Heart left ventricle (tissue), 16 donors: ENCODE measurements around the gene POMP. TPM values are rescaled to one million over a fixed set of nuclear protein-coding genes. Genes with fewer than 3 reads are reported as not detected.
A peak's percentile ranks its signal among the peaks of the same experiment; 100 is the strongest.

Source experiments
- ATAC-seq, 4 donors: fragments of 200-7000 bp; cut with Tn5 transposase; one replicate each; pipeline ENCODE4 v1.9.1; 2020 to 2022; ENCODE audit warnings: moderate library complexity in 4 of 4, mild to moderate bottlenecking in 3 of 4, moderate number of reproducible peaks in 1 of 4
- DNase-seq, 5 donors: peaks; one replicate each; pipeline ENCODE4 v3.0.0-alpha.2; 2020
- H3K27ac ChIP-seq, 12 donors: fragments of 200-600 bp; sonication (generic) in 4 of 12; one replicate each; pipeline versions ENCODE4 v1.5.0 to v1.8.0; 2016 to 2022; ENCODE audit warnings: mild to moderate bottlenecking in 2 of 12
- H3K27me3 ChIP-seq, 9 donors: fragments of 200-600 bp; sonication (generic) in 2 of 9; one replicate each; pipeline versions ENCODE4 v1.5.1 to v1.8.0; 2016 to 2022; ENCODE audit warnings: mild to moderate bottlenecking in 3 of 9
- H3K36me3 ChIP-seq, 9 donors: fragments of 200-600 bp; sonication (generic) in 2 of 9; one replicate each; pipeline versions ENCODE4 v1.5.0 to v1.8.0; 2018 to 2022; ENCODE audit warnings: mild to moderate bottlenecking in 2 of 9
- H3K4me1 ChIP-seq, 12 donors: fragments of 200-600 bp; sonication (generic) in 4 of 12; one replicate each; pipeline versions ENCODE4 v1.5.0 to v1.8.0; 2016 to 2022; ENCODE audit warnings: mild to moderate bottlenecking in 3 of 12
- H3K4me3 ChIP-seq, 12 donors: fragments of 200-600 bp; sonication (generic) in 4 of 12; one replicate each; pipeline versions ENCODE4 v1.5.0 to v1.8.0; 2017 to 2022; ENCODE audit warnings: mild to moderate bottlenecking in 9 of 12, moderate library complexity in 4 of 12
- H3K9me3 ChIP-seq, 12 donors: fragments of 200-600 bp; sonication (generic) in 4 of 12; one replicate each; pipeline versions ENCODE4 v1.5.0 to v1.8.0; 2016 to 2022; ENCODE audit warnings: mild to moderate bottlenecking in 1 of 12
- POLR2A ChIP-seq, 2 donors: fragments of 450-650 bp; IDR thresholded peaks; one replicate each; pipeline ENCODE4 v1.6.1; 2017; ENCODE audit warnings: antibody characterized with exemption in 2 of 2, mild to moderate bottlenecking in 2 of 2, moderate library complexity in 2 of 2
- WGBS, 4 donors: extraction: QIAGEN DNeasy Blood & Tissue Kit in 2 of 4; methylation state at CpG; one replicate each; pipeline versions ENCODE4 v1.1.5 to v1.1.7; 2013 to 2018; 5-methylcytosine and 5-hydroxymethylcytosine counted together
- intact Hi-C, 10 donors: fragments of 100-400 bp; cut with DNase I; formaldehyde crosslinking; loops; one replicate each; pipeline versions ENCODE4 v1.11.1 to v1.14.2; 2022
- polyA plus RNA-seq, 2 donors: library from polyadenylated mRNA; stranded (reverse); fragments of 200-250 nt; gene quantifications; one replicate each; pipeline ENCODE4 v1.2.3, GENCODE V29; 2013
- total RNA-seq, 9 donors: library from RNA; depleted of rRNA in 2 of 9; stranded (reverse); fragments of >200 nt in 2 of 9; fragmentation: NEBNext Ultra II Directional in 3 of 9; extraction: Animal tissue kit (Norgen Biotek cat#: 25700) in 3 of 9; gene quantifications; one replicate each; pipeline versions ENCODE4 v1.1.0 to v1.2.4, GENCODE V29; 2016 to 2023
- TF ChIP-seq, protein P1 (sequence below), 12 donors: fragments of 200-600 bp; sonication (generic) in 4 of 12; IDR thresholded peaks; one replicate each; pipeline versions ENCODE4 v1.5.0 to v1.8.0; 2018 to 2022; ENCODE audit warnings: antibody characterized with exemption in 12 of 12, mild to moderate bottlenecking in 5 of 12
- donor health status: ischemic (EF 13 %, LVEDD 7.1; RV severe dilation, severe dysfunction).
- donor health status: healthy with polysubstance abuse.
- donor health status: DM: no; HTN: yes; CAD: no.
- donor health status: DM: no; HTN: no; CAD: no.
- donor health status: ischemic (EF 25% LVEDD 6.9; RV normal size, moderate dysfunction).
- donor health status: ischemic (EF 25% LVEDD 5.7; RV mildly dilated, moderate dysfunction).
- donor health status: healthy.
- donor health status: DM: yes; HTN: yes; CAD: no.
- donor health status: ischemic (EF 35%, LVEDD 5.7; RV mildly dilated, moderate dysfunction).
- donor health status: nonischemic (EF 11% LVEDD 7.7; RV severe dilation, severe dysfunction).
- donor health status: DM: yes; HTN: yes; CAD: no.
- donor health status: PGD.
- donor health status: ischemic (EF 29% LVEDD 5.4; RV normal size, mild dysfunction).
- donor health status: nonischemic (EF 23%, LVEDD 6.1; RV moderate dilation, normal function).

The POMP gene
- total and polyA plus RNA-seq, 11 donors: 87.8 to 149 (median 102) TPM

DNA sequence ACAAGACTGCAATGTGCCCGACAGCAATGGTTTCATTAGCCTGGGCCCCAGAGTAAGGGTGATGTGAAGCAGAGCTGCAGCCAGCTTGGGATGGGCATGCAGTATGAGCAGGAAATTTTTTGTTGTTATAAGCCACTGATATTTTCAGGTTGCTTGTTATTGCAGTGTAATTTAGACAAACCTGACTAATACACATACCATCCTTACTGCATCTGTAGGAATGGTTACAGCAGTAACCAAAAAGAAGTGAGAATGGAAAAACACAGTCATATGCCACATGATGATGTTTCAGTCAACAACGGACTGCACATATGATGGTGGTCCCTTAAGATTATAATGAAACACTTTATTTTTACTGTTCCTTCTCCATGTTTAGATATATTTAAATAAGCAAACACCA lies 8.6 kb upstream of the POMP start:
- TF ChIP-seq, protein P1, sequence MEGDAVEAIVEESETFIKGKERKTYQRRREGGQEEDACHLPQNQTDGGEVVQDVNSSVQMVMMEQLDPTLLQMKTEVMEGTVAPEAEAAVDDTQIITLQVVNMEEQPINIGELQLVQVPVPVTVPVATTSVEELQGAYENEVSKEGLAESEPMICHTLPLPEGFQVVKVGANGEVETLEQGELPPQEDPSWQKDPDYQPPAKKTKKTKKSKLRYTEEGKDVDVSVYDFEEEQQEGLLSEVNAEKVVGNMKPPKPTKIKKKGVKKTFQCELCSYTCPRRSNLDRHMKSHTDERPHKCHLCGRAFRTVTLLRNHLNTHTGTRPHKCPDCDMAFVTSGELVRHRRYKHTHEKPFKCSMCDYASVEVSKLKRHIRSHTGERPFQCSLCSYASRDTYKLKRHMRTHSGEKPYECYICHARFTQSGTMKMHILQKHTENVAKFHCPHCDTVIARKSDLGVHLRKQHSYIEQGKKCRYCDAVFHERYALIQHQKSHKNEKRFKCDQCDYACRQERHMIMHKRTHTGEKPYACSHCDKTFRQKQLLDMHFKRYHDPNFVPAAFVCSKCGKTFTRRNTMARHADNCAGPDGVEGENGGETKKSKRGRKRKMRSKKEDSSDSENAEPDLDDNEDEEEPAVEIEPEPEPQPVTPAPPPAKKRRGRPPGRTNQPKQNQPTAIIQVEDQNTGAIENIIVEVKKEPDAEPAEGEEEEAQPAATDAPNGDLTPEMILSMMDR (IDR thresholded peaks at IDR 0.05): no peak
- TF ChIP-seq POLR2A (IDR thresholded peaks at IDR 0.05): no peak
- Histone ChIP-seq H3K4me1 (peaks cover 0 to 11% (median 3%) of the 10 kb centered on the region in 12 donors), H3K9me3 (no peaks in the 10 kb centered on the region), H3K27me3 (no peaks in the 10 kb centered on the region), H3K36me3 (peaks cover 0 to 12% (median 0%) of the 10 kb centered on the region in 9 donors), H3K27ac (no peak overlapping the region), H3K4me3 (no peak overlapping the region)
- intact Hi-C loops: loop anchor here in 1 of 10 donors (10.0 kb wide), 2 partner anchors 155 to 515 kb away; partner anchors contain the start of genes FLT1 and PAN3
- ATAC-seq (no peak), DNase-seq (no peak)
- WGBS, 4 donors: 93 to 98% (median 96%) methylated on average over 2 of the region's 2 CpGs

DNA sequence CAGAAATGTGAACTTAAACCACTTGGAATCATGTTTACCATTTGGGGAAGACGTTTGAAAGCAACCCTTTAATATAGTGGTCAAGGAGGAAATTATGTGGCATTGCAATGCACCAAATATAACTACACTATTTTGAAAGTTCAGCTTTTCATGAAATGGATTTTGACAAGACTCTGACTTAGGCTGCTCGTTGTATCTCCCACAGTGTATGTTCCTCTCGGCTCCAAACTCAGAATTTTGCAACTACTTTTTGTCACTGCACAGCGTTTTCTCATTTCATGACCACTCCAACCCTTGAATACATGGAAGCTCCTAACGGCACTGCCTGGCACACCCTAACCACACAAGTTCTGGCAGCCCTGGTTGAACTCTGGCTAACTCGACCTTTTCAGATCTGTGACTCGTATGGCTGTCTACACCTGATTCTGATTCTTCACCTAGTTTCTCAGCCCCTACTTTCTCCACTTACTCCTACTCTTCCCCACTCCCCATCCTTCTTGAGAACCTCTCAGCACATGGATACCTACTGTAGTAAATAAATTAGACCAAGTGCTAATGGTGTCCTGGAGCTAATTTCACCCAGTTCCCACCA lies 7.0 kb upstream of the POMP start:
- peak in 1 of 4 donors; percentile 53 for ATAC-seq
- intact Hi-C loops: loop anchor here in 1 of 10 donors (10.0 kb wide), 2 partner anchors 157 to 517 kb away; partner anchors contain the start of genes FLT1 and PAN3

DNA sequence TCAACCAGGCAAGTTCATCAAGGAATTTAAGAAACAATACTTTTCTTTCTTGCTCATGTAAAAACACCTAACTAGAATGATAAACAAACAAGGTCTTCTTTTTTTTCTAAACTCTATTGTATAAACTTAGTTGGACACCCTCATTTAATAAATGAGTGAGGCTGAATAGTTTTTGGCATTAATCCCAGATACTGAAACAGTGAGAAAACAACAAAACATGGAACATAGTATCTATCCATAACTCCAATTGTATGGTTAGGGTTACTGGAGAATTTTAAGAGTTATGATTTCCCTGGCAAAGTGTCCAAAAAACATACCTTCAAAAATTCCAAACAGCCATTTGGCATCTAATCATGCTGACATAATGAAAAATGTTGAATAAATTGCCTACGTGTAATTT lies 5.8 kb upstream of the POMP start:
- peak overlapping the region in 1 of 12 donors; percentile 30 for H3K27ac ChIP-seq
- H3K4me3 ChIP-seq: no peak overlapping the region
- no peaks in the 10 kb centered on the region for H3K27me3 ChIP-seq
- TF ChIP-seq, protein P1 (IDR thresholded peaks at IDR 0.05): no peak
- no peak for TF ChIP-seq POLR2A (IDR thresholded peaks at IDR 0.05)
- peaks cover 4 to 39% (median 22%) of the 10 kb centered on the region in 12 donors for H3K4me1 ChIP-seq
- DNase-seq (no peak), ATAC-seq (no peak)
- intact Hi-C loops: loop anchor here in 1 of 10 donors (10.0 kb wide), 2 partner anchors 158 to 518 kb away; partner anchors contain the start of genes FLT1 and PAN3
- no peaks in the 10 kb centered on the region for H3K9me3 ChIP-seq
- 49 to 72% (median 59%) methylated on average over 1 of the region's 1 CpG for WGBS, 4 donors
- peaks cover 0 to 12% (median 0%) of the 10 kb centered on the region in 9 donors for H3K36me3 ChIP-seq

More for the DNA sequence above, 7.0 kb upstream of the POMP start:
- Histone ChIP-seq H3K27ac (peak overlapping the region in 1 of 12 donors; percentile 23), H3K27me3 (no peaks in the 10 kb centered on the region), H3K9me3 (no peaks in the 10 kb centered on the region), H3K4me3 (no peak overlapping the region), H3K4me1 (peaks cover 0 to 27% (median 11%) of the 10 kb centered on the region in 12 donors), H3K36me3 (peaks cover 0 to 12% (median 0%) of the 10 kb centered on the region in 9 donors)
- DNase-seq: no peak
- TF ChIP-seq POLR2A (IDR thresholded peaks at IDR 0.05): no peak
- TF ChIP-seq, protein P1 (IDR thresholded peaks at IDR 0.05): no peak
- WGBS, 4 donors: 70 to 77% (median 76%) methylated on average over 7 of the region's 7 CpGs

DNA sequence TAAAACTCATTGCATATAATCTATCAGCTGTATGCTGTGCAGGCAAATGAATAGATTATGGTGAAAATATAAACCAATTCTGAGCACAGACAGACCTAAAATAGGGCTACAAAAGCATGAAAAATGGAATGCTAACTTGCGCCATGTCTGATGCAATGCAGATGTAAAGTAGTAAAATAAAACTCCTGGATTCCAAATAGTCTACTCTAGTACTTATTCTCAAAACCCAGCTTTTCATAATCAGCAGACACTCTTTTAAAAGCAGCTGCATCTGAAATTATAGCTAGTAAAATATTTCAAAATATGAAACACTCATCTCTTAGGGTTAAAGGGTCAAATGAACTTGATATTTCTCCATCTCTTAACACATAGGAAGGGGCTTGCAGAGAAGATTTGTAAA lies 4.7 kb upstream of the POMP start:
- no peak overlapping the region for H3K27ac ChIP-seq
- no peak for DNase-seq
- no peak for ATAC-seq
- H3K4me1 ChIP-seq: peaks cover 4 to 41% (median 22%) of the 10 kb centered on the region in 12 donors
- peaks cover 0 to 12% (median 0%) of the 10 kb centered on the region in 9 donors for H3K36me3 ChIP-seq
- no peaks in the 10 kb centered on the region for H3K27me3 ChIP-seq
- 97 to 98% (median 98%) methylated on average over 1 of the region's 1 CpG for WGBS, 4 donors
- H3K4me3 ChIP-seq: no peak overlapping the region
- H3K9me3 ChIP-seq: no peaks in the 10 kb centered on the region
- TF ChIP-seq POLR2A (IDR thresholded peaks at IDR 0.05): no peak
- TF ChIP-seq, protein P1 (IDR thresholded peaks at IDR 0.05): no peak
- intact Hi-C loops: loop anchor here in 1 of 10 donors (10.0 kb wide), 2 partner anchors 159 to 519 kb away; partner anchors contain the start of genes FLT1 and PAN3
